IMR-90 (cell line): Measurements from ENCODE around the gene BRAP. TPM values are rescaled to one million over a fixed set of nuclear protein-coding genes. Genes with fewer than 3 reads are reported as not detected.
"Not testable (repeated sequence)": the region's sequence is repeated elsewhere in the genome, so short reads cannot be mapped to it uniquely, and the experiment has no call there.

Experiments
- ATAC-seq: fragments of 200-7000 bp; cut with Tn5 transposase; 2 replicates; pipeline ENCODE4 v1.9.1; 2020; ENCODE audit warnings: low read depth, mild to moderate bottlenecking, moderate library complexity
- BruUV-seq: library from RNA; stranded (reverse); fragments of 400-500 nt; replicated peaks from 2 replicates; lab custom pipeline; 2021; lab: Mats Ljungman, UMichigan
- CTCF ChIA-PET: fragments of 300-600 bp; formaldehyde crosslinking; extraction: SDS; loops from one replicate; lab custom pipeline; 2021; ENCODE audit warnings: antibody characterized with exemption; lab: Yijun Ruan, JAX
- POLR2A ChIA-PET: fragments of 300-600 bp; sonication (Branson Sonifier 250); formaldehyde crosslinking; loops from one replicate; lab custom pipeline; 2022; ENCODE audit warnings: antibody characterized with exemption; ENCODE audit not compliant: unreplicated experiment; lab: Charles Lee
- DNase-seq: peaks from one replicate; pipeline ENCODE4 v3.0.0; 2013
- H2AFZ ChIP-seq: replicated peaks from 2 replicates; pipeline ENCODE3; 2013; ENCODE audit warnings: low read length, mild to moderate bottlenecking; ENCODE audit not compliant: poor library complexity
- H2AK5ac ChIP-seq: 2 replicates; pipeline ENCODE4 v1.6.1; 2013; ENCODE audit warnings: low read depth, low read length, inconsistent platforms
- H2AK9ac ChIP-seq: replicated peaks from 2 replicates; pipeline ENCODE3; 2013; ENCODE audit warnings: mild to moderate bottlenecking, low read depth, low read length, moderate library complexity; ENCODE audit not compliant: poor library complexity
- H2BK120ac ChIP-seq: 2 replicates; pipeline ENCODE4 v1.6.1; 2013; ENCODE audit warnings: low read depth, low read length, inconsistent platforms
- H2BK15ac ChIP-seq: 3 replicates; pipeline ENCODE4 v1.6.1; 2013; ENCODE audit warnings: low read depth, low read length, inconsistent platforms
- H2BK20ac ChIP-seq: 2 replicates; pipeline ENCODE4 v1.6.1; 2013; ENCODE audit warnings: low read depth, mild to moderate bottlenecking, inconsistent platforms, low read length, moderate library complexity
- H2BK5ac ChIP-seq: 2 replicates; pipeline ENCODE4 v1.6.1; 2013; ENCODE audit warnings: mild to moderate bottlenecking, low read depth, low read length, inconsistent platforms; ENCODE audit not compliant: poor library complexity, severe bottlenecking
- H3K14ac ChIP-seq: replicated peaks from 2 replicates; pipeline ENCODE4 v1.6.1; 2013; ENCODE audit warnings: low read depth, low read length, inconsistent platforms
- H3K18ac ChIP-seq: 2 replicates; pipeline ENCODE4 v1.6.1; 2013; ENCODE audit warnings: low read depth, low read length, control low read depth
- H3K23ac ChIP-seq: 2 replicates; pipeline ENCODE4 v1.6.1; 2013; ENCODE audit warnings: low read depth, low read length, inconsistent platforms
- H3K27ac ChIP-seq: 2 replicates; pipeline ENCODE4 v1.5.1; 2013; ENCODE audit warnings: mild to moderate bottlenecking, control low read depth, low read length; ENCODE audit not compliant: insufficient read depth
- H3K27me3 ChIP-seq: 2 replicates; pipeline ENCODE4 v1.6.1; 2013; ENCODE audit warnings: low read length; ENCODE audit not compliant: control insufficient read depth, insufficient read depth
- H3K36me3 ChIP-seq: 2 replicates; pipeline ENCODE4 v1.6.1; 2013; ENCODE audit warnings: low read length, mixed read lengths; ENCODE audit not compliant: control insufficient read depth, insufficient read depth
- H3K4ac ChIP-seq: 2 replicates; pipeline ENCODE4 v1.6.1; 2013; ENCODE audit warnings: low read depth, low read length, inconsistent platforms
- H3K4me1 ChIP-seq: 2 replicates; pipeline ENCODE4 v1.6.1; 2013; ENCODE audit warnings: low read length, mixed read lengths; ENCODE audit not compliant: control insufficient read depth, insufficient read depth
- H3K4me2 ChIP-seq: 2 replicates; pipeline ENCODE4 v1.6.1; 2013; ENCODE audit warnings: low read depth, mild to moderate bottlenecking, control low read depth, low read length, moderate library complexity
- H3K4me3 ChIP-seq: 2 replicates; pipeline ENCODE4 v1.5.1; 2013; ENCODE audit warnings: low read depth, mild to moderate bottlenecking, control low read depth, low read length, moderate library complexity; ENCODE audit not compliant: insufficient read depth
- H3K56ac ChIP-seq: 2 replicates; pipeline ENCODE4 v1.6.1; 2013; ENCODE audit warnings: low read length, inconsistent platforms; ENCODE audit not compliant: insufficient read depth; ENCODE audit errors: extremely low read depth
- H3K79me1 ChIP-seq, 2 experiments: 2 replicates each; pipeline ENCODE4 v1.6.1; 2013; ENCODE audit warnings: low read length in 2 of 2, inconsistent platforms in 1 of 2, low read depth in 1 of 2
- H3K9ac ChIP-seq: 2 replicates; pipeline ENCODE4 v1.6.1; 2013; ENCODE audit warnings: low read depth, low read length, control low read depth
- H3K9me1 ChIP-seq: 2 replicates; pipeline ENCODE4 v1.6.1; 2013; ENCODE audit warnings: low read length, inconsistent platforms; ENCODE audit not compliant: insufficient read depth
- H3K9me3 ChIP-seq: 2 replicates; pipeline ENCODE4 v1.6.1; 2013; ENCODE audit warnings: low read length; ENCODE audit not compliant: control insufficient read depth, insufficient read depth
- H4K20me1 ChIP-seq: 2 replicates; pipeline ENCODE4 v1.6.1; 2013; ENCODE audit warnings: low read length, inconsistent platforms; ENCODE audit not compliant: insufficient read depth
- H4K5ac ChIP-seq: 2 replicates; pipeline ENCODE4 v1.6.1; 2013; ENCODE audit warnings: mild to moderate bottlenecking, low read depth, low read length, control low read depth
- H4K8ac ChIP-seq, 2 experiments: 2 replicates each; pipeline ENCODE4 v1.6.1; 2013; ENCODE audit warnings: low read depth in 2 of 2, low read length in 2 of 2, control low read depth in 1 of 2, inconsistent platforms in 1 of 2
- H4K91ac ChIP-seq: 2 replicates; pipeline ENCODE4 v1.6.1; 2013; ENCODE audit warnings: low read depth, low read length, inconsistent platforms; ENCODE audit not compliant: insufficient read depth
- BHLHE40 ChIP-seq: fragments of 150-350 bp; IDR thresholded peaks from 2 replicates; pipeline ENCODE4 v1.6.1; 2016; ENCODE audit warnings: mild to moderate bottlenecking, low read depth, low read length
- CEBPB ChIP-seq: IDR thresholded peaks from 2 replicates; pipeline ENCODE4 v1.6.1; 2012; ENCODE audit warnings: low read depth, low read length, improper control_type of control experiment
- FOS ChIP-seq: fragments of 150-350 bp; IDR thresholded peaks from 2 replicates; pipeline ENCODE4 v1.6.1; 2016; ENCODE audit warnings: low read depth, low read length
- USF2 ChIP-seq: fragments of 150-350 bp; IDR thresholded peaks from 2 replicates; pipeline ENCODE4 v1.6.1; 2017; ENCODE audit warnings: mild to moderate bottlenecking, antibody characterized with exemption, low read length, low read depth
- WGBS, 2 experiments: methylation state at CpG; one replicate each; pipeline versions ENCODE4 v1.1.5 to v1.1.7; 2013; ENCODE audit warnings: missing lambda C conversion rate in 2 of 2; ENCODE audit not compliant: insufficient read length in 1 of 2; ENCODE audit errors: extremely low coverage in 2 of 2; 5-methylcytosine and 5-hydroxymethylcytosine counted together
- dilution Hi-C: fragments of 300-500 bp; cut with HindIII; formaldehyde crosslinking; loops from one replicate; pipeline ENCODE4 v1.14.3; 2018; ENCODE audit warnings: low sequenced_read_pairs; ENCODE audit not compliant: unreplicated experiment
- in situ Hi-C: fragments of 300-500 bp; cut with MboI; formaldehyde crosslinking; loops from 3 replicates; pipeline ENCODE4 v1.14.3; 2019; ENCODE audit warnings: low sequenced_read_pairs, inconsistent platforms, mixed read lengths
- intact Hi-C: fragments of 100-400 bp; cut with micrococcal nuclease; formaldehyde crosslinking; loops from 2 replicates; pipeline ENCODE4 v1.10.0; 2022
- polyA plus RNA-seq, 3 experiments: library from polyadenylated mRNA; depleted of rRNA; stranded (reverse); fragments of >200 nt; gene quantifications; 2 replicates each; pipeline ENCODE4 v1.2.3, GENCODE V29; 2012; ENCODE audit warnings: low replicate concordance in 1 of 3
- total RNA-seq: library from RNA; depleted of rRNA; stranded (reverse); fragments of >200 nt; gene quantifications from 2 replicates; pipeline ENCODE4 v1.2.3, GENCODE V29; 2012

BRAP gene
- total and polyA plus RNA-seq, 2 of the 4 experiments (the other 2 are of a cell fraction) = 10.3 to 17.2 TPM

DNA sequence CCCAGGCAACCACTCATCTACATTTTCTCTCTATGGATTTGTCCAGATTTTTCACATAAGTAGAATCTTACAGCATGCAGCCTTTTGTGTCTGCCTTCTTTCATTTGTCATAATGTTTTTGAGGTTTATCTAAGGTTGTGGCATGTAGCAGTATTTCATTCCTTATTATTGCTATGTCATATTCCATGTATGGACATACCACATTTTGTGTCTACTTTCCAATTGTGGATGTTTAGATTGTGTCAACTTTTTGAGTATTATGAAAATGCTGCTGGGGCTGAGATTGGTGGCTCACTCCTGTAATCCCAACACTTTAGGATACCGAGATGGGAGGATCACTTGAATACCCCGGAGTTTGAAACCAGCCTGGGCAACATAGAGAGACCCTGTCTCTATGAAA is 83.4 kb downstream of the BRAP start:
- CTCF ChIA-PET = interaction anchor here (0.6 kb wide), 1 partner anchor 150 kb away, joined by 3 read pairs; no protein-coding TSS in a partner anchor
- intact Hi-C loops (no loop called here), dilution Hi-C loops (no loop called here), in situ Hi-C loops (no loop called here)
- no peak for ATAC-seq
- Histone ChIP-seq H3K56ac (no peak overlapping the region), H2AK9ac (no peak overlapping the region), H3K27me3 (no peaks in the 10 kb centered on the region), H3K4ac (no peak overlapping the region), H3K9me1 (no peaks in the 10 kb centered on the region), H4K91ac (no peak overlapping the region), H3K9ac (no peak overlapping the region), H2BK20ac (no peak overlapping the region), H3K36me3 (no peaks in the 10 kb centered on the region), H2AFZ (no peak overlapping the region), H4K20me1 (peaks cover 11% of the 10 kb centered on the region), H3K27ac (no peak overlapping the region), H2AK5ac (no peak overlapping the region), H3K14ac (no peak overlapping the region), H2BK15ac (no peak overlapping the region), H2BK5ac (no peak overlapping the region), H3K4me3 (no peak overlapping the region), H3K4me1 (no peaks in the 10 kb centered on the region), H4K8ac (no peak overlapping the region), H3K79me1 (peaks cover 9 to 17% of the 10 kb centered on the region in 2 experiments; a peak in 1 of 4 replicates), H4K5ac (no peak overlapping the region), H2BK120ac (no peak overlapping the region), H3K23ac (no peak overlapping the region), H3K18ac (no peak overlapping the region), H3K9me3 (no peaks in the 10 kb centered on the region), H3K4me2 (no peak overlapping the region)
- no CpG with 5 or more reads among the region's 2 CpGs for WGBS, 2 experiments
- no TSS peak for BruUV-seq
- no peak for TF ChIP-seq CEBPB
- TF ChIP-seq FOS = no peak
- no peak for TF ChIP-seq USF2
- no peak for TF ChIP-seq BHLHE40
- POLR2A ChIA-PET = no interaction called here
- no peak for DNase-seq

DNA sequence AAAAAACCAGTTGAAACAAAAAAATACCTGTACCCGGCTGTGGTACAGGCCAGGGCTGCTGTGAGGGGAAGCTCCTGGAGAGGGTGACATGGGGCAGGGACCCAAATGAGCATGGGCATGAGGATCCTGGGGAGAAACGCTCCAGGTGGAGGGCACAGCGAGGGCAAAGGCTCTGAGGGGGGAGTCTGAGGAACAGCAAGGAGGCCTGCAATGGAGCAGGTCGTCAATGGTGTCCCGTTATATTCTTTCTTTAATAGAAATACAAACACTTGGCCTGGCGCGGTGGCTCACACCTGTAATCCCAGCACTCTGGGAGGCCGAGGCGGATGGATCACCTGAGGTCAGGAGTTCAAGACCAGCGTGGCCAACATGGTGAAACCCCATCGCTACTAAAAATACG is 84.8 kb downstream of the BRAP start:
- H4K5ac ChIP-seq, H4K91ac ChIP-seq, H2BK20ac ChIP-seq, H4K8ac ChIP-seq, H3K27me3 ChIP-seq, H3K9me3 ChIP-seq, H3K4ac ChIP-seq, H3K4me3 ChIP-seq, H3K9me1 ChIP-seq, H2BK15ac ChIP-seq, H3K27ac ChIP-seq, H3K14ac ChIP-seq, H3K4me1 ChIP-seq, ATAC-seq, H3K23ac ChIP-seq, H2BK120ac ChIP-seq, CTCF ChIA-PET, in situ Hi-C loops, H3K18ac ChIP-seq, H3K56ac ChIP-seq, H2AK9ac ChIP-seq, H3K9ac ChIP-seq, H2AFZ ChIP-seq, H2BK5ac ChIP-seq, H3K36me3 ChIP-seq, POLR2A ChIA-PET, DNase-seq, BruUV-seq, H3K4me2 ChIP-seq, dilution Hi-C loops, intact Hi-C loops: not testable (repeated sequence)
- Histone ChIP-seq H4K20me1 (peaks cover 23% of the 10 kb centered on the region), H3K79me1 (peaks cover 9 to 19% of the 10 kb centered on the region in 2 experiments; a peak in 1 of 4 replicates), H2AK5ac (peak overlapping the region; percentile 33; the same call in 1 of the 2 replicates)
- WGBS, 2 experiments = 100% methylated on average over 6 of the region's 12 CpGs; no CpG with 5 or more reads in 1 of the 2 experiments
